Astrocyte (in vitro differentiated cells and primary cell): Measurements from ENCODE around the gene TREML2.

Source experiments
- CTCF ChIP-seq: IDR thresholded peaks from 2 replicates; pipeline ENCODE4 v1.5.1; 2011; ENCODE audit warnings: low read depth, mild to moderate bottlenecking, inconsistent platforms, low read length, moderate library complexity; ENCODE audit not compliant: insufficient read depth
- EZH2 ChIP-seq: IDR thresholded peaks from 2 replicates; pipeline ENCODE4 v1.6.1; 2012; ENCODE audit warnings: mild to moderate bottlenecking, low read length, inconsistent platforms; ENCODE audit not compliant: insufficient read depth

DNA sequence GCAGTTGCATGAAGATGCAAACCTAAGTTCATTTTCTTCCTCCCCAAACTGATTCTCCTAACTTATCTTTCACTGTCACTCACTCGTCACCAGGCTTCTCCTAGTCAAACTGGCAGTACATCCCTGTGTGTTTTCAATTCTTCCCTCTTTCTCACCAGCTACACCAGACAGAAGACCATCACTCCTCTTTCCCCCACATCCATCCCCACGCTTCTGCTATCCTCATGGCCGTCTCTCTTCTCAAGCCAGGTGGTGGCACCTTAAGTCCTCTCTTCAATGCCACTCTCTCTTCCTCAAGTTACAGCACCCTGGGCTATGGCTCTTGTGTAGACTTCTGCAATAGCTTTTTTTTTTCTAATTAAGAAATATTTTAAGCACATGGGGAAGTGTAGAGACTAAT, 23.7 kb downstream of the TREML2 start:
- TF ChIP-seq CTCF (no peak), EZH2 (no peak)
